B cell (primary cell): ENCODE results near the gene SUSD3. TPM values are rescaled to one million over a fixed set of nuclear protein-coding genes. Genes with fewer than 3 reads are reported as not detected.

Experiments
- ATAC-seq: fragments of 200-7000 bp; cut with Tn5 transposase; one replicate; pipeline ENCODE4 v1.10.0; 2021; ENCODE audit warnings: low read depth, mild to moderate bottlenecking, moderate number of reproducible peaks, moderate library complexity
- CTCF ChIA-PET: fragments of 350-600 bp; sonication (Branson Sonifier 250); formaldehyde crosslinking; loops from one replicate; lab custom pipeline; 2021; ENCODE audit warnings: antibody characterized with exemption, inconsistent platforms; lab: Charles Lee
- POLR2A ChIA-PET: fragments of 350-600 bp; sonication (Branson Sonifier 250); formaldehyde crosslinking; loops from one replicate; lab custom pipeline; 2021; ENCODE audit warnings: antibody characterized with exemption; lab: Charles Lee
- DNase-seq: peaks from one replicate; pipeline ENCODE4 v3.0.0; 2013
- H2AFZ ChIP-seq: 2 replicates; pipeline ENCODE4 v1.6.1; 2012; ENCODE audit warnings: mild to moderate bottlenecking, low read depth, low read length; ENCODE audit not compliant: insufficient read depth, poor library complexity, severe bottlenecking
- H3K27ac ChIP-seq, 2 donors: 1 replicate in 1 of 2; 2 replicates in 1 of 2; pipeline ENCODE4 v1.5.1; 2012 to 2013; ENCODE audit warnings: low read length in 2 of 2, mild to moderate bottlenecking in 2 of 2, moderate library complexity in 1 of 2
- H3K27me3 ChIP-seq, 4 experiments: fragments of 200-600 bp in 1 of 4; sonication (generic) in 1 of 4; replicated peaks in 1 of 4; 1 replicate in 2 of 4; 2 replicates in 2 of 4; pipeline versions ENCODE4 v1.6.1 to v1.7.0; 2013 to 2016; ENCODE audit warnings: low read length in 3 of 4, mild to moderate bottlenecking in 2 of 4, mixed read lengths in 1 of 4, moderate library complexity in 1 of 4; ENCODE audit not compliant: insufficient read depth in 4 of 4, control insufficient read depth in 3 of 4; ENCODE audit errors: control extremely low read depth in 1 of 4
- H3K36me3 ChIP-seq, 2 experiments: replicated peaks in 1 of 2; 1 replicate in 1 of 2; 2 replicates in 1 of 2; pipeline versions ENCODE4 v1.6.1 to v1.7.1; 2013; ENCODE audit warnings: low read length in 1 of 2; ENCODE audit not compliant: insufficient read depth in 2 of 2, control insufficient read depth in 1 of 2; ENCODE audit errors: control extremely low read depth in 1 of 2, extremely low read depth in 1 of 2
- H3K4me1 ChIP-seq, 2 donors: fragments of 200-600 bp in 1 of 2; sonication (generic) in 1 of 2; 1 replicate in 1 of 2; 2 replicates in 1 of 2; pipeline versions ENCODE4 v1.5.1 to v1.6.1; 2013 to 2017; ENCODE audit warnings: low read length in 2 of 2; ENCODE audit not compliant: control insufficient read depth in 2 of 2, insufficient read depth in 2 of 2
- H3K4me2 ChIP-seq: replicated peaks from 2 replicates; pipeline ENCODE3; 2012; ENCODE audit warnings: mild to moderate bottlenecking, low read depth, low read length; ENCODE audit not compliant: poor library complexity, severe bottlenecking
- H3K4me3 ChIP-seq, 5 experiments: fragments of 200-600 bp in 1 of 5; sonication (generic) in 1 of 5; 1 replicate in 3 of 5; 2 replicates in 2 of 5; pipeline versions ENCODE4 v1.5.1 to v1.7.0; 2011 to 2016; ENCODE audit warnings: low read length in 4 of 5, mild to moderate bottlenecking in 4 of 5, low read depth in 2 of 5, control low read depth in 1 of 5, moderate library complexity in 1 of 5; ENCODE audit not compliant: insufficient read depth in 1 of 5; ENCODE audit errors: control extremely low read depth in 1 of 5, extremely low read depth in 1 of 5
- H3K79me2 ChIP-seq: fragments of 200-600 bp; sonication (generic); one replicate; pipeline ENCODE4 v1.6.0; 2016; ENCODE audit warnings: low read length; ENCODE audit not compliant: control insufficient read depth, insufficient read depth
- H3K9ac ChIP-seq: fragments of 200-600 bp; sonication (generic); 2 replicates; pipeline ENCODE4 v1.6.1; 2017; ENCODE audit warnings: mild to moderate bottlenecking, low read length, moderate library complexity
- H3K9me3 ChIP-seq, 3 donors: one replicate each; pipeline versions ENCODE4 v1.6.1 to v1.7.1; 2013; ENCODE audit warnings: low read length in 2 of 3; ENCODE audit not compliant: control insufficient read depth in 2 of 3, insufficient read depth in 1 of 3; ENCODE audit errors: control extremely low read depth in 1 of 3
- H4K20me1 ChIP-seq: 2 replicates; pipeline ENCODE4 v1.6.0; 2012; ENCODE audit warnings: mild to moderate bottlenecking, low read length; ENCODE audit not compliant: insufficient read depth, control insufficient read depth, poor library complexity, severe bottlenecking
- H3K27ac Mint-ChIP-seq: one replicate; pipeline ENCODE4 v1.8.0; 2021; ENCODE audit warnings: mixed read lengths
- H3K27me3 Mint-ChIP-seq: one replicate; pipeline ENCODE4 v1.8.0; 2021; ENCODE audit warnings: mixed read lengths
- H3K4me1 Mint-ChIP-seq: one replicate; pipeline ENCODE4 v1.8.0; 2021; ENCODE audit warnings: mixed read lengths
- H3K4me3 Mint-ChIP-seq: one replicate; pipeline ENCODE4 v1.8.0; 2021; ENCODE audit warnings: mixed read lengths
- H3K9me3 Mint-ChIP-seq: one replicate; pipeline ENCODE4 v1.8.0; 2022; ENCODE audit warnings: mixed read lengths; ENCODE audit not compliant: insufficient read depth
- CTCF ChIP-seq: fragments of 200-600 bp; IDR thresholded peaks from one replicate; pipeline ENCODE4 v1.8.0; 2022; ENCODE audit warnings: antibody characterized with exemption, mild to moderate bottlenecking
- EZH2 ChIP-seq: IDR thresholded peaks from 2 replicates; pipeline ENCODE4 v1.6.1; 2012; ENCODE audit warnings: borderline replicate concordance, low read depth, mild to moderate bottlenecking, moderate library complexity, low read length; ENCODE audit not compliant: insufficient read depth, poor library complexity, severe bottlenecking
- WGBS: methylation state at CpG from one replicate; pipeline ENCODE4 v1.1.5; 2013; ENCODE audit warnings: missing lambda C conversion rate; ENCODE audit not compliant: insufficient coverage; 5-methylcytosine and 5-hydroxymethylcytosine counted together
- intact Hi-C: fragments of 100-400 bp; cut with micrococcal nuclease; formaldehyde crosslinking; loops from one replicate; pipeline ENCODE4 v1.10.0; 2022
- polyA plus RNA-seq: library from polyadenylated mRNA; depleted of rRNA; stranded (reverse); fragments of >200 nt; gene quantifications from 2 replicates; pipeline ENCODE4 v1.2.3, GENCODE V29; 2012
- total RNA-seq, 2 donors: library from RNA; stranded (reverse); fragments of 120-200 nt in 1 of 2; gene quantifications; 1 replicate in 1 of 2; 2 replicates in 1 of 2; pipeline versions ENCODE4 v1.2.3 to v1.2.4, GENCODE V29; 2013 to 2022

SUSD3 gene
- total and polyA plus RNA-seq, 2 donors (not counting 1 experiment from before 2014, with no cell fraction given) = 41.0 to 85.0 TPM

- DNase-seq = no peak
- peaks cover 4 to 52% of the 10 kb centered on the region in 2 experiments for H3K36me3 ChIP-seq
- Mint-ChIP-seq H3K4me1 (peaks cover 46% of the 10 kb centered on the region), H3K4me3 (no peak overlapping the region), H3K27ac (no peak overlapping the region), H3K9me3 (no peaks in the 10 kb centered on the region), H3K27me3 (no peaks in the 10 kb centered on the region)
- H4K20me1 ChIP-seq = peaks cover 22% of the 10 kb centered on the region
- POLR2A ChIA-PET = interaction anchor here (5.4 kb wide), 1 partner anchor 26 kb away, joined by 36 read pairs; the partner anchor contains the start of gene CARD19
- peaks cover 95% of the 10 kb centered on the region for H3K79me2 ChIP-seq
- no peak overlapping the region for H3K27ac ChIP-seq
- no CpG with 5 or more reads among the region's 4 CpGs for WGBS
- TF ChIP-seq EZH2 (no peak), CTCF (no peak)
- no peak overlapping the region for H3K9ac ChIP-seq
- no peak overlapping the region for H3K4me3 ChIP-seq
- H2AFZ ChIP-seq = no peak overlapping the region
- H3K9me3 ChIP-seq = no peaks in the 10 kb centered on the region
- H3K4me1 ChIP-seq = peaks cover 28 to 31% of the 10 kb centered on the region in 2 donors
- H3K27me3 ChIP-seq = no peaks in the 10 kb centered on the region
- H3K4me2 ChIP-seq = no peak overlapping the region
- intact Hi-C loops = no loop called here
- ATAC-seq = no peak
- CTCF ChIA-PET = interaction anchor here (1.4 kb wide), 1 partner anchor 18 kb away, joined by 4 read pairs; no protein-coding TSS in a partner anchor
These were observed 10.5 kb downstream of the SUSD3 start for GRCh38 chr9:93068956-93069355.

- no peak overlapping the region for H3K4me2 ChIP-seq
- no peaks in the 10 kb centered on the region for H3K9me3 ChIP-seq
- no peak for TF ChIP-seq CTCF
- no peak for TF ChIP-seq EZH2
- H2AFZ ChIP-seq = no peak overlapping the region
- peaks cover 4 to 41% of the 10 kb centered on the region in 2 experiments for H3K36me3 ChIP-seq
- H3K4me3 Mint-ChIP-seq = no peak overlapping the region
- peaks cover 9 to 10% of the 10 kb centered on the region in 2 donors for H3K4me1 ChIP-seq
- peaks cover 30% of the 10 kb centered on the region for H4K20me1 ChIP-seq
- 96% methylated on average over 6 of the region's 7 CpGs for WGBS
- CTCF ChIA-PET = no interaction called here
- no peaks in the 10 kb centered on the region for H3K27me3 Mint-ChIP-seq
- ATAC-seq (no peak), DNase-seq (no peak)
- POLR2A ChIA-PET = no interaction called here
- H3K27ac Mint-ChIP-seq = no peak overlapping the region
- H3K27me3 ChIP-seq = no peaks in the 10 kb centered on the region
- H3K9me3 Mint-ChIP-seq = no peaks in the 10 kb centered on the region
- intact Hi-C loops = no loop called here
- peaks cover 26% of the 10 kb centered on the region for H3K4me1 Mint-ChIP-seq
- peaks cover 83% of the 10 kb centered on the region for H3K79me2 ChIP-seq
- H3K9ac ChIP-seq = no peak overlapping the region
- no peak overlapping the region for H3K4me3 ChIP-seq
- H3K27ac ChIP-seq = no peak overlapping the region
These were observed 13.0 kb downstream of the SUSD3 start for GRCh38 chr9:93071464-93071863.
